ENCODE data around the gene PPM1H.
A peak's percentile ranks its signal among the peaks of the same experiment; 100 is the strongest.
"Not testable (repeated sequence)": the region's sequence is repeated elsewhere in the genome, so short reads cannot be mapped to it uniquely, and the experiment has no call there.

The PPM1H gene

DNA sequence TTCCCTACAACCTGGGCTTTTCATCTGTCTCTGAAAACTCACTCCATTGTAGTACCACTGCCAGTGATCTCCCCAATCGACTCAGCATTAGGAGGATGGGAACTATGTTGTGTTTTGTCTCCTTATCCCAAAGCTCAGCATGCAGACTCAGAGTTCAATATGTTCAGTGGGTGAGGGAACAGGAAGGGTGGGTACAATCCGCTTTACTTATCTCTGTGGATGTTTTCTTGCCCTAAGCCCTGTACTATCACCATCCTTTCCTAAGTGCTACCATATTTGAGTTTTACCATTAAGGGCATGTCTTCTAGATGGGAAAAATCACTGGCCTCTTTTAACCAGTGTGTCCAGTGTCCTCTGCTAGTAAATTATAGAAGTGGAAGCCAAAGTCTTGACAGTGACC, 107.1 kb downstream of the PPM1H start:
- no peak for DNase-seq

DNA sequence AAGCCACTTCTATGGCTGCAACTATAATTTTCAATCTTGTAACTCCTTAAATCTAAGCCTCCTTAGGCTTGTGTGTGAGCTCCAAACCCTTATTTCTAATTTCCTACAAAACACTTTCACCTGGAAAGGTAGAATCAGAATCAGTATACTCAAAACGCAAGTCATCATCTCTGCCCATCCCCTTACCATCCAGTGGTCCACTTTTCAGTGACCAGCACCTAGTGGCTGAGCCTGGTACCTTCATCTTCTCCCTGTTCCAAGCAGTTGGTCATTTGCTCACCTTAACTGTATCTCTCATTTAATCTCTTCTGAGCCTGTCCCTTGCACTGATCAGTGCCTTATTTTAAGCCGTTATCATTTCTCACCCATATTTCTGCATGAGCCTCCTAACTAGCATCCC, 107.9 kb downstream of the PPM1H start:
- DNase-seq, result no peak

DNA sequence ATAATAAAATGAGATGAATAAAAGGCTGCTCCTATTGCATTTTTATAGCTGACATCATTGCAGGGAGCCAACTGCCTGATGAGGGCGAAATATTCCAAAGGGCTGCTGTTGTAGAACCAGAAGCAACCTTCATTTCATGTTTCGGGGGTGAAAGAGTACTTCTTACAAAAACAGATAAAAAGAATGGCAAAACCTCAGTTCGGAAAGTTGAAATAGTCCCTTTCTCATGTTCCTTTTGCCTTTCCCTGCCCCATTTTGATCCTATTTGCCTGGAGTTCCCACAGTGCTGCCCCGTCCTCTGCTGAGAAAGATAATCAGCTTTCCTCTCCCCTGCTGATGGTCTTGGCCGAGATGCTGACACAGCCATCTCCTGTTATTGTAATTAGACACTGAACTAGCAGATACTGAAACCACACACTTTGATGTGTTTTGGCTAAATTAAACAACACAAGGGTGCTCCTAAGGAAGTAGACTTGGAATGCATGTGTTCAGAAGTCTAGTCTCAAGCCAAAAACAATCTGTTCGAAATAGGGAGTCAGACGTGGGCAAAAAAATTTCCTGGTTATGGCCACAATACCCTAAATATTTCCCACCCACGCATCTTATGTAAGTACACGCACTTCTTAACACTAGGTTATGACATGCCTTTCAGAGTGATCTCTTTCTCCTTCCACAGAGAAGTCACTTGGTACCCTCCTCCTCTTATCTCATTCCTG, 117.2 kb downstream of the PPM1H start:
- no peak for DNase-seq

DNA sequence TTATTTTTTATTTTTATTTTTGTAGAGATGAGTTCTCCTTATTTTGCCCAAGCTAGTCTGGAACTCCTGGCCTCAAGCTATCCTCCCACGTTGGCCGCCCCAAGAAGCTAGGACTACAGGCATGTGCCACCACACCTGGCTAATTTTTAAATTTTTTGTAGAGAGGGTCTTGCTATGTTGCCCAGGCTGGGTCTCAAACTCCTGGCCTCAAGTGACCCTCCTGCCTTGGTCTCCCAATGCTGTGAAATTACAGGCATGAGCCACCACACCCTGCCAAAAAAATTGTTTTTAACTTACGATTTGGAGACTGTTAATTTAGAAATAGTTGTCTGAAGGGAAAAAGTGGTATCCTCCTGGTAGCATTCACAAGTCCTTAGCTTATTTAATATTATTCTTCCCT, 120.7 kb downstream of the PPM1H start:
- DNase-seq, result no peak

DNA sequence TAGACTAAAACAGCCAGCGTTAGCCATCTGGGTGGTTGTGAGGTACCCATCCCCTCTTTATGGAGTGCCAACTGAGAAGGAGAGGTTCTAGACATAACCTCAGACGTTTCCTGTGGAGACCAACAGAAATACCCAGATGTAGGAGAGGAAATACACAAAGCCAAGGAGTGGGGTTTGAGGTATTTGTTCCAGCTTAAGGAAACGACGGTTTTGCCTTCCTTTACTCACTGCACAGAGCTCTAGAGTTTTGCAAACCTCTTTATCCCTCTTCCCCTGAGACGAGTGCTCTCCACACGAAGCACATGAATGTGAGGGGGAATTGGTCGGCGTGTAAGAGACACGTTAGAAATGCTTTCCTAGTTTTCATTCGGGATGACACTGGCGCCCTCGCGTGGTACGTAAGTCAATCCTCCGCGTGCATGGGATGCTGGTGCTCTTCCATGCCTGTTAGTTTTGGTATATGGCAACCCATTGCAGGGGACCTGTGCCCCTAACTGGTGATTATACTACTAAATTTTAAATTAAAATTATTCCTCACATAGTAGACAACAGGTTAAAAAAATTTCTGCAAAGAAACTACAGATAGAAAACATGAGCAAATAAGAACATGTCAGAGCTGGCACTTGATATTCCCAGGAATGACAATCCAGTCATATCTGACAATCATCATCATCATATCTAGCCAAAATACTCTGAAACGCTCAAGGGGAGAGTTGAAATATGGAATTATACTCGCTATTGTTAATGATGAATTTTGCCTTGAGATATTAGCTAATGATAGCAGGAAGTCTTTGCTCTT, 121.7 kb downstream of the PPM1H start:
- DNase-seq, result no peak

DNA sequence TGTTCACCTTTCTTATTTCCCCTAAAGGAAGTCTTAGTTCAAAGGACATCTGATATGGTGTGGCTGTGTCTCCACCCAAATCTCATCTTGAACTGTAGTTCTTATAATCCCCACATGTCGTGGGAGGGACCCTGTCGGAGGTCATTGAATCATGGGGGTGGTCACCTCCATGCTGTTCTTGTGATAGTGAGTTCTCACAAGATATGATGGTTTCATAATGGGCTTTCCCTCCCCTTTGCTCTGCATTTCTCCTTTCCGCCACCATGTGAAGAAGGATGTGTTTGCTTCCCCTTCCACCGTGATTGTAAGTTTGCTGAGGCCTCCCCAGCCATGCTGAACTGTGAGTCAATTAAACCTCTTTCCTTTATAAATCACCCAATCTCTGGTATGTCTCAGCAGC, 123.5 kb downstream of the PPM1H start:
- DNase-seq, result not testable (repeated sequence)

DNA sequence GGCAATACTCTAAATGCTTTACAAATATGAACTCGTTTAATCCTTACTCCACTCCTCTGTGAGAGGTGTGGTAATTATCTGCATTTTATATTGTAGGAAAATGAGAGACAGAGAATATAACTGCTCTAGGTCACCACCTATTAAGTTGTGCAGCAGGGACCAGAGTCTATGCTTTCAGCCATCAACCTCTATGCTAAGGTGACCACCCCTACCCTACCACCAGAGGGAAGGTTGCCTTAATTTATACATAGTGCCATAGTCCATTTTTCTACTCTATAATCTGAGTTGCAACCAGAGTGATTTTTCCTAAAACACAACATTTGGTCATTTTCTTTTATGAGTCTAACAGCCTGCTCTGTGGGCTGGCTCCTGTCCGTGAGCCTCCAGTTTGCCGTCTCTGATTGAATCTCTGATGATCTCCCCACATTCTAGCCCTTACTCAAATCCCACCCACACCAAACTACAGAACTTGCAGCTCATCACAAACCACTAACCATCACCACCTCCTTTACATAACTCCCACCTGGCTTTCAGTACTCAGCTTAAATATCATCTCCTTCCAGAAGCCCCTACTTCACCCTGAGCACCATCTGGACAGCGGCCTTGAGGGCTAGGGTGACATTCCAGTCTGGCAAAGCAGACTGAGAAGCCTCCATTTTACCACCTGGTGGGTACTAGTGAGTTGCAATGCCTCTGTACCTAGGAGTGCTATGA, 126.6 kb downstream of the PPM1H start:
- DNase-seq, result no peak

DNA sequence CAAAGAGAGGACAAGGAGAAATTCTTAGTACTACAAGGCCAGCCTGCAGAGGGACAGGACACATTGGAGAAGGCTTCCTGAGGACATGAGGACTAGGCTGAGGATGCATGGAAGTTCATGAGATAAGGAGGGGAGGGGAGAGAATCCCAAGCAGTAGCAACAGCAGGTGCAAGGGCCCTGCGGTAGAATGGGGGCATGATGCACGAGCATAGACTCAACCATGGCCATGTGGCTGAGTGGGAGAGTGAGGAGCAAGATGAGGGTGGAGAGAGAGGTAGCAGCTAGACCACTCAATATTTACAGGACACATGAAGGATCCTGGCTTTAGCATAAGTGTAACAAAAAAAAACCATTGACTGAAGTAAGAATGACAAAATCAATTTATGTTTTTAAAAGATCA, 128.1 kb downstream of the PPM1H start:
- DNase-seq, result no peak

DNA sequence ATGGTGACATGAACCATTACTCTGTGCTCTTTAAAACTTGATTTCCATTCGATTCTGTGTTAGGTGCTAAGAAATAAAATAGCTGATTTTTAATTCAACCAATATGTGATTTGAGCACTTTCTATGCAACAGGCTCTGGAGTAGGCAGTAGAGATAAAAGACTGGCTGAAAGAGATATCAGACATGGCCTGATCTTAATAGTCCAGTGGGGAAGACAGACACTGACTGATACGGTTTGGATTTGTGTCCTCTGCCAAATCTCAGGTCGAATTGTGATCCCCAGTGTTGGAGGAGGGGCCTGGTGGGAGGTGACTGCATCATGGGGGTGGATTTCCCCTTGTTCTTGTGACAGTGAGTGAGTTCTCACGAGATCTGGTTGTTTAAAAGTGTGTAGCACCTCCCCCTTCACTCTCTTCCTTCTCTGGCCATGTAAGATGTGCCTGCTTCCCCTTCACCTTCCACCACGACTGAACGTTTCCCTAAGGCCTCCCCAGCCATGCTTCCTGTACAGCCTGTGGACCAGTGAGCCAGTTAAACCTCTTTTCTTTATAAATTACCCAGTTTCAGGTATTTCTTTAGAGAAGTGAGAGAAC, 128.6 kb downstream of the PPM1H start:
- no peak for DNase-seq

DNA sequence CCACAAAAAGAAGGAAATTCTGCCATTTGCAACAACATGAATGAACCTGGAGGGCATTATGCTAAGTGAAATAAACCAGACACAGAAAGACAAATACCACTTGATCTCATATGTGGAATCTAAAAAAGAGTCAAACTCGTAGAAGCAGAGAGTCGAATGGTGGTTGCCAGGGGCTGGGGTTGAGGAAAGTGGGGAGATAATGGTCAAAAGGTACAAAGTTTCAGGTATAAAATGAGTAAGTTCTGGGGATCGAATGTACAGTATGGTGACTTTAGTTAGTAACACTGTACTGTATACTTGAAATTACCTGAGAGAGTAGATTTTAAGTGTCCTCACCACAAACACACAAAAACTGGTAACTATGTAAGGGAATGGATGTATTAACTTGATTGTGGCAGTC, 129.4 kb downstream of the PPM1H start:
- DNase-seq, result no peak

DNA sequence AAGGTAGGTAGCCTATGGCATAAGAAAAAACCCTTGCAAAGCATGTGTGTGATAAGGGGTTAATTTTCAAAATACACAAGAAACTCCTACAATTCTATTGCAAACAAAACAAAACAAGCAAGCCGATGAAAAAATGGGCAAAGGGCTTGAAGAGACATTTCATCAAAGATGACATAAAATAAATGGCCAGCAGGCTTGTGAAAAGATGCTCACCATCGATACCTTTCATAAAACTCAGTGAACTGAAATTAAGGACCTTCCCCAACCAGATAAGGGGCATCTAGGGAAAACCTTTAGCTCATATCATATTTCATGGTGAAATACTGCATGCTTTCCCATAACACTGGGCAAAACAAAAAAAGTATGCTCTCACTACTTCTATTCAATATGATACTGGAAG, 131.2 kb downstream of the PPM1H start:
- DNase-seq, result no peak

DNA sequence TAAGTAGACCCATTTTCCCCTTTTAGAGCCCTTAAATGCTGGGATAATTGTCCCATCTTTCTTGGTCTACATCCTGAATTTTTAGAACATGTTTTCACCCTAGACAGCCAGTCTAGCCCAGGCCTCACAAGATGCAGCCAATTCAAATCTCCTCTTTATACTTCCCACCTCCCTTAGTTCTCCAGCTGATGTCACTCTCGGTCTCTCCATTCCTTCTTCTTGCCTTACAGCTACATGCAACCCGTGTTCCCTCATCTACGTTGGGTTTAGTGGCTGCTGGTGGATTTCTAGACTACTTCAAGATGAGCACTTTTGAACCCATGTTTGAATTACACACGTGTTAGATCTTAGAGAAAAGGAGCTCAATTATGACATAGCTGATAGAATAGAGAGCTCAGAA, 132.0 kb downstream of the PPM1H start:
- no peak for DNase-seq

DNA sequence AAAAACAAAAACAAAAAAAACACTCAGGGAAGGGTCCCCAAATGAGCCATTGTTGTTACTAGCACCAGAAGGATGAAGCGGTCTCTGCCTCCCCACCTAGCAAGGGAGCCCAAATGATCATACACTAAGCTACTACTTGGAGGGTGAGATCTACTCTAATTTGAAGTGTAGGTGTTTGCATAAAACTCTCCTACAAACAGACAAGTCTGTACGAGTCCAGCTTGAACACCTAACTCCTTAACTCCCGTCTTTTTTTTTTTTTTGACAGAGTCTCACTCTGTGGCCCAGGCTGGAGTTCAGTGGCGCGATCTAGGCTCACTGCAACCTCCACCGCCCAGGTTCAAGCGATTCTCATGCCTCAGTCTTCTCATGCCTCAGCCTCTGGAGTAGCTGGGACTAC, 132.6 kb downstream of the PPM1H start:
- no peak for DNase-seq

DNA sequence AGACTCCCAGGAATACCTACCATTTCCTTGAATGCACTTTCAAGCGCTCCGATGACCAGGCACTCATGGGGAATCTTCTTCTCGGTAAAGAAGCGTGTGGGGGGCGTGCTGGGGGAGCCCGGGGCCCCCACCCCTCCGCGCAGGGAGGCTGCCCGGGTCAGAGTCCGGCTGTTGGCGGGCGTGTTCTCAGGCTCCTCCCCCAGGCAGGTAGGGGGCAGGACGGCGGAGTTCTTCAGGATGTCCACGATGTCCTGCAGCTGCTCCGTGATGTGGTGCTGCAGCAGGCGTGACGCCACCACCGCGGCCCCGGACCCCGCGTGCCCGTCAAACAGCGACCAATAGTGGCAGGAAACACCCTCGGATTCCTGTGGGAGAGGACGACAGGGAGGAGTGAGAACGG, 133.2 kb downstream of the PPM1H start:
- DNase-seq, result no peak

DNA sequence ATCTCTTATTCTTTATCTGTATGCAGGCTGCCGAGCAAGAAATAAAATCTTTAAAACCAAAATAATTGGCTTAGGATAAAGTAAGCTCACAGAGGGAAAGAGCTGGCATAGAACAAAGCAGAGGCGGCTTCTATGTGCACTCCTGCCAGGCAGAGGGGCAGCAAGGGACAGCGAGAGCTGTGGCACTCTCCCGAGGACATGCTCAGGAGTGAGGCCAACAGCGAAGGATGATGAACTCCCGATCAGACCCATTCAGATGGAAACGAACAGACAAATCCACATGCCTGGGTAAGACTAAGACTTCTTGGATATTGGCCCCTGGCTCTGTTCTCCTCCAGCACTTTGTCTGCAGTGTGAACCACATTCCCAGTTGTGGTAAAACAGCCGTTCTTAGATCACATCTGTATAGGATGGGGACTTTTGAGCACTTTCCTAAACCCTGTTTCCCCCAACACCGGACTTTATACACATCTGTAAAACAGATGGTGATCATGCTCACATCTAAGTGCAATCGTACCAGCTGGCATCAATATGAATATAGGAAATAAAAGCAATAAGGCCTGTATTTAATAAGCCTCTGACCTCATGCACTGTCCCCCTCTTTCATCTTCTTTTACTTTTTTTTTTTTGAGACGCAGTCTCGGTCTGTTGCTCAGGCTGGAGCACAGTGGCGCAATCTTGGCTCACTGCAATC, 134.1 kb downstream of the PPM1H start:
- no peak for DNase-seq

DNA sequence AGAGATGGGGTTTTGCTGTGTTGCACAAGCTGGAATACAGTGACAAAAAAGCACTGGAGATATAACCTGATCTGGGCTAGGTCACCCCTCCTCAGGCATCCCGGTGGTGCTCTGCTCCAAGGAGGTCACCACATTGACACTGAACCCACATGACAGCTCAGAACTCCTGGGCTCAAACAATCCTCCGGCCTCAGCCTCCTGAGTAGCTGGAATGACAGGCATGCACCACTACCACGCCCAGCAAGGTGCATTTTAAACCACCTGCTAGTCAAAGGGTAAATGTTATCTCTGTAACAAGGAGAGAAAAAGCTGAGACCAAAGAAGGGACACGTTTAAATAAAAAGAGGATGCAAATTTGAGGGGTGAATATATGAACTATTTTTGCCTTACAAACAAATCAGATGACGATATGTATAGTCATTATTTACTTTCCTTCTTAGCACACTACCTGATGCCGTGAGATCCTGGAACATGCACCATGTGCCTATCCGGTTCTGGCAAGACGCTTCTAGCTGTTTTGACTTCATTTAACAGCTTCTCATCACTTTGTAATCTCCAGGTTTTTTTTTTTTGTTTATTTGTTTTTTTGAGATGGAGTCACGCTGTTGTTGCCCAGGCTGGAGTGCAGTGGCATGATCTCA, 135.1 kb downstream of the PPM1H start:
- no peak for DNase-seq

DNA sequence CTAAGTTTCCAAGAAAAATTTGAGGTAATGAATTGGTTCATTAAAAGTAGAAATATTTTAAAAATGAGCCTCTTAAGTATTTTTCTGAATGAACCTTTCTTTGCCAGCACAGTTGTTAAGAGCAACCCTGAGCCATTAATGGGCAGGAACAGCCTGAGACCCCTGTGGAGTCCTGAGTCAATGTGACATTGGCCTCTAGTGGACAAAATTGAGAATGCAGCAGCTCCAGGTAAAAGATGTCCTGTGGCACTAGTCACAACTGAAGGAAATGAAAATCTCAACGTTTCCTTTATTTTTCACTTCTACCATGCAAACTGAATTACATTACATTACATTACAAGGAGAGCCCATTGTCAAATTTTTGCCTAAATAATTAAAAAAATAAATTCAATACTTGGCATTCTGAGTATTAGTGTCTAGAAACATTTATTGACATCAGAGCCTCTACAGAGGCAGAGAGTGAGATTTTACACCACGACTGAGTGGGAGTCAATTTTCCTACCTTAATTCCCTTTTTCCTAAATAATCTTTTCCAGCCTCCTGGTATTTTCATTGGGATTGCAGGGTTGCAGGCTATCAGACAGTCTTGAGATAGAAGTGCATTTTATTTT, 135.7 kb downstream of the PPM1H start:
- DNase-seq, result peak; percentile 40

DNA sequence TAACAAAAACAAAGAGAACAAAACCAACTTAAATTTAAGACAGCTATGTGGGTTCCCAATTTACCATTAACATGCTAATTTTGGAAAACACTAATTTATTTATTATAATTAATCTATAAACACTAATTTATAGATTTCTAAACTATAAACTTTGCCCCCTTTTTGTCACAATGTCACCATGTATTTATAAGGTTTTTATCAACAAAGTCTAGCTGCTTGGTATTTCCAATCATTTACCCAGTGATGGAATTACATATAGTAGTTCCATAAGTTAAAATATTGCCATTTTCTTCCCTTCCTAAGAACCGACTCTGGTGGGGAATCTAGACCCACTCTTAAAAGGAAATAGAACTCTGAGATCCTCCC, 140.7 kb downstream of the PPM1H start:
- DNase-seq, result no peak

DNA sequence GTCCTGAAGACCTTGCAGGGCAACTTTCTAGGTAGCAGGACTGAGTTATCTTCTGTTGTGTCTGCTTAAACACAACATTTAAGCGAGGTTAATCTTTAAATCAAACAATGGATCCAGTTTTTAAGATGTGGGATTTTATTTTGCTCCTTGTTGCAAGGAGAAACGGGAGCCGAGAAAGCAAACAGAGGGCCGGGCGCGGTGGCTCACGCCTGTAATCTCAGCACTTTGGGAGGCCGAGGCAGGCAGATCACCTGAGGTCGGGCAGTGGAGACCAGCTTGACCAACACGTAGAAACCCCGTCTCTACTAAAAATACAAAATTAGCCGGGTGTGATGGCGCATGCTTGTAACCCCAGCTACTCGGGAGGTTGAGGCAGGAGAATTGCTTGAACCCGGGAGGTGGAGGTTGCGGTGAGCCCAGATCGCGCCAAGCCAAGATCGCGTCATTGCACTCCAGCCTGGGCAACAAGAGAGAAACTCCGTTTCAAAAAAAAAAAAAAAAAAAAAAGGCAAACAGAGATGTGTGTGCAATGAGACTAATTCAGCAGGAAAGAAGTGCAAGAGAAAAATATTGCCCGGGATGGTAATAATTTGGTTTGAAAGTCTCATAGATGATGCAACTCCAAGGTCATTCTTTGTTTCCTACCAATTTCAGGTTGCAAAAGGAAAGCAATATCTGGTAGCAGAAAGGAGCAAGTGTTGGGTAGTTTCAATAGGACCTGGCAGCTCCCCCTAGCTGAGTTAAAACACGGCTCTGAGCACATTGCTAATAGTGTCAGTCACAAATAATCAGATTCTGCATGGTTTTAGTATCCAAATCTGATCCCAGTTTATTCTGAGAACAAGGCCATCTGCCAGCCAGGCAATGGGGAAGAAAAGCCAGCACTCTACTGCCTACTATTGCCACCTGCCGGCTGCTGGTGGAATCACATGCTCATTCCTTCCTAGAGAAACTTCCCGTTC, 141.4 kb downstream of the PPM1H start:
- DNase-seq, result peak; percentile 89

DNA sequence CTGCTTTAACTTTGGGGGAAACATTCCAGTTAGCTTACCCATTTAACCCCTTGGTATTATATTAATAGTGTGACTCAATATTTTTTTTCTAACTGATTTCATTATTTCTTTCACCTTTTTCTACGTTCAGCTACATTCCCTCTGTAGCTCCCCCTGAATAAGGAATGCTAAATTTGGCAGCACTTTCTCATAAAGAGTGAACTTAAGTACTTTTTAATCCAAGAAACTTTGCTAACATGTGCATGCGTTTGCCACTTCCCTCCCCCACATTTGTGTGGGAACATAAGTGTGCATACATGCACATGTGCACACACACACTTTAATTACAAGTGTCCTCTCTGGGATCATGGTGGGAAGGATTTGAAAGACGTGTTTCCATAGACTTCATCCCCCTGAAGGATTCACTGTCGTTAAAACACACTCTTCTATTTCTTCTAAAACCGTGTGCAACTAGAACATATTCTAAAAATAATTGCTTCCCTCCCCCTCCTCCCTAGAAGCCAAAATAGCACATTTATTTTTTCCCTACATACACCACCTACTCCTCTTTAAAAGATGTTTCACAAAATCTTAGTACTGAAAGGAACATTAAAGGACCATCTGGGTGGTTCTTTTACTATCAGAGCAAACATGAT, 142.6 kb downstream of the PPM1H start:
- no peak for DNase-seq

Data from NCI-H446 treated with DMSO at 0.1 percent for 48 hours (cell line).